ENCODE measurements around the gene PCDHB5. TPM values are rescaled to one million over a fixed set of nuclear protein-coding genes. Genes with fewer than 3 reads are reported as not detected.
A peak's percentile ranks its signal among the peaks of the same experiment; 100 is the strongest.
"Not testable (repeated sequence)": the region's sequence is repeated elsewhere in the genome, so short reads cannot be mapped to it uniquely, and the experiment has no call there.

Gene PCDHB5
- total and polyA plus RNA-seq, 8 donors, result 2.5 to 13.9 (median 11.0) TPM

DNA sequence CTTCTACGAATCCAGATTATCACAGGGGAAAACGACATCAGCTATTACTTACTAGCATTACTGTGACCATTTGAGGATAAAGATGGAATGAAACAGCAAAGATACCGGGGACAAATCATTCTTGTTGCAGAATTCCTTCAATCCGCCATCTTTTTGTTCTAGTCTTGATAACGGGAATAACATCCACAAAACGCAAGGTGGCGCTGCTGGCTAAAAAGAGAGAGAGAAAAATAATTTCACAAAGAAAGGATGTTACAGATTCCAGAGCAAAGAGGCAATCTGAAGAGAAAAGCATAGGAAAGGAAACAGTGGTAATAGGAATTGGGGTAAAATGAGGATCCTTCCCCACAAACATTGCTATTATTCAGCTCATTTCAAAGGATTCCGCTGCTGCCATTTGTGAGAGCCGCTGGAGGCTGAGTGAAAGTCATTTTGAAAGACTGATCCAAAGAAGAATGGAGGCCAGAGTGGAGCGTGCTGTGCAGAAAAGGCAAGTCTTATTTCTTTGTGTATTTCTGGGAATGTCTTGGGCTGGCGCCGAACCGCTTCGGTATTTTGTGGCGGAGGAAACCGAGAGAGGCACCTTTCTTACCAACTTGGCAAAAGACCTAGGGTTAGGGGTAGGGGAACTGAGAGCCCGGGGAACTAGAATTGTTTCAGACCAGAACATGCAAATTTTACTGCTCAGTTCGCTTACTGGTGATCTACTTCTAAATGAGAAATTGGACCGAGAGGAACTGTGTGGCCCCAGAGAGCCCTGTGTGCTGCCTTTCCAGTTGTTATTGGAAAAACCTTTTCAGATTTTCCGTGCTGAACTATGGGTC lies 37.6 kb downstream of the PCDHB5 start, which contains the start of gene PCDHB7:
Gene PCDHB7, plus strand, starts transcription at position 264 of the 824 bp plus-strand sequence. Its CDS starts 192 bp downstream, at position 456.
- H3K4me1 ChIP-seq, result no peaks in the 10 kb centered on the region
- H3K27ac ChIP-seq, result no peak within 1 kb of the TSS
- peak in 1 of 2 donors; percentile 22 for TF ChIP-seq CTCF (IDR thresholded peaks at IDR 0.05)
- H3K27me3 ChIP-seq, result peaks cover 0 to 44% of the 10 kb centered on the region in 2 donors
- no peaks in the 10 kb centered on the region for H3K36me3 ChIP-seq
- intact Hi-C loops (cut with DNase I), result no loop called here
- ATAC-seq (no peak), DNase-seq (peak in 2 of 4 donors; percentile 18 to 47)
- peaks cover 0 to 52% of the 10 kb centered on the region in 2 donors for H3K9me3 ChIP-seq
- no peak within 1 kb of the TSS for H3K4me3 ChIP-seq

DNA sequence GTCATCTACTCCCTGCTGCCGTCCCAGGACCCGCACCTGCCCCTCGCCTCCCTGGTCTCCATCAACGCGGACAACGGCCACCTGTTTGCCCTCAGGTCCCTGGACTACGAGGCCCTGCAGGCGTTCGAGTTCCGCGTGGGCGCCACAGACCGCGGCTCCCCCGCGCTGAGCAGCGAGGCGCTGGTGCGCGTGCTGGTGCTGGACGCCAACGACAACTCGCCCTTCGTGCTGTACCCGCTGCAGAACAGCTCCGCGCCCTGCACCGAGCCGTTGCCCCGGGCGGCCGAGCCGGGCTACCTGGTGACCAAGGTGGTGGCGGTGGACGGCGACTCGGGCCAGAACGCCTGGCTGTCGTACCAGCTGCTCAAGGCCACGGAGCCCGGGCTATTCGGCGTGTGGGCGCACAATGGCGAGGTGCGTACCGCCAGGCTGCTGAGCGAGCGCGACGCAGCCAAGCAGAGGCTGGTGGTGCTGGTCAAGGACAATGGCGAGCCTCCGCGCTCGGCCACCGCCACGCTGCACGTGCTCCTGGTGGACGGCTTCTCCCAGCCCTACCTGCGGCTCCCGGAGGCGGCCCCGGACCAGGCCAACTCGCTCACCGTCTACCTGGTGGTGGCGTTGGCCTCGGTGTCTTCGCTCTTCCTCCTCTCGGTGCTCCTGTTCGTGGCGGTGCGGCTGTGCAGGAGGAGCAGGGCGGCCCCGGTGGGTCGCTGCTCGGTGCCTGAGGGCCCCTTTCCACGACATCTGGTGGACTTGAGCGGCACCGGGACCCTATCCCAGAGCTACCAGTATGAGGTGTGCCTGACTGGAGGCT lies 39.5 kb downstream of the PCDHB5 start:
- H3K4me1 ChIP-seq; intact Hi-C loops (cut with DNase I); H3K4me3 ChIP-seq; ATAC-seq; H3K36me3 ChIP-seq; H3K27ac ChIP-seq: not testable (repeated sequence)
- peaks cover 0 to 53% of the 10 kb centered on the region in 2 donors for H3K27me3 ChIP-seq
- H3K9me3 ChIP-seq, result peaks cover 0 to 58% of the 10 kb centered on the region in 2 donors
- peak in 1 of 4 donors; percentile 77 for DNase-seq

GRCh38 chr5:141175933-141176332 lies 40.9 kb downstream of the PCDHB5 start:
- no peak for TF ChIP-seq CTCF (IDR thresholded peaks at IDR 0.05)
- intact Hi-C loops (cut with DNase I), result no loop called here
- no peak overlapping the region for H3K4me3 ChIP-seq
- DNase-seq (no peak), ATAC-seq (no peak)
- no peak overlapping the region for H3K27ac ChIP-seq
- H3K4me1 ChIP-seq, result no peaks in the 10 kb centered on the region
- no peaks in the 10 kb centered on the region for H3K36me3 ChIP-seq
- peaks cover 0 to 63% of the 10 kb centered on the region in 2 donors for H3K9me3 ChIP-seq
- peaks cover 0 to 60% of the 10 kb centered on the region in 2 donors for H3K27me3 ChIP-seq

- DNase-seq; H3K4me1 ChIP-seq; ATAC-seq; H3K27ac ChIP-seq; H3K36me3 ChIP-seq; H3K4me3 ChIP-seq; intact Hi-C loops (cut with DNase I): not testable (repeated sequence)
- H3K9me3 ChIP-seq, result peaks cover 0 to 67% of the 10 kb centered on the region in 2 donors
- peaks cover 0 to 68% of the 10 kb centered on the region in 2 donors for H3K27me3 ChIP-seq
These were observed 42.7 kb downstream of the PCDHB5 start, which contains the start of gene PCDHB8 for GRCh38 chr5:141177577-141178191. TSS of gene PCDHB8 (plus strand) at chr5:141177790. CDS start at chr5:141178035, 245 bp downstream.

DNA sequence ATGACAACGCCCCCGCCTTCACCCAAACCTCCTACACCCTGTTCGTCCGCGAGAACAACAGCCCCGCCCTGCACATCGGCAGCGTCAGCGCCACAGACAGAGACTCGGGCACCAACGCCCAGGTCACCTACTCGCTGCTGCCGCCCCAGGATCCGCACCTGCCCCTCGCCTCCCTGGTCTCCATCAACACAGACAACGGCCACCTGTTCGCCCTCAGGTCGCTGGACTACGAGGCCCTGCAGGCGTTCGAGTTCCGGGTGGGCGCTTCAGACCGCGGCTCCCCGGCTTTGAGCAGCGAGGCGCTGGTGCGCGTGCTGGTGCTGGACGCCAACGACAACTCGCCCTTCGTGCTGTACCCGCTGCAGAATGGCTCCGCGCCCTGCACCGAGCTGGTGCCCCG lies 44.4 kb downstream of the PCDHB5 start:
- H3K27ac ChIP-seq; H3K36me3 ChIP-seq; H3K4me3 ChIP-seq; DNase-seq; ATAC-seq; H3K4me1 ChIP-seq; intact Hi-C loops (cut with DNase I): not testable (repeated sequence)
- peaks cover 0 to 62% of the 10 kb centered on the region in 2 donors for H3K9me3 ChIP-seq
- H3K27me3 ChIP-seq, result peaks cover 0 to 72% of the 10 kb centered on the region in 2 donors

DNA sequence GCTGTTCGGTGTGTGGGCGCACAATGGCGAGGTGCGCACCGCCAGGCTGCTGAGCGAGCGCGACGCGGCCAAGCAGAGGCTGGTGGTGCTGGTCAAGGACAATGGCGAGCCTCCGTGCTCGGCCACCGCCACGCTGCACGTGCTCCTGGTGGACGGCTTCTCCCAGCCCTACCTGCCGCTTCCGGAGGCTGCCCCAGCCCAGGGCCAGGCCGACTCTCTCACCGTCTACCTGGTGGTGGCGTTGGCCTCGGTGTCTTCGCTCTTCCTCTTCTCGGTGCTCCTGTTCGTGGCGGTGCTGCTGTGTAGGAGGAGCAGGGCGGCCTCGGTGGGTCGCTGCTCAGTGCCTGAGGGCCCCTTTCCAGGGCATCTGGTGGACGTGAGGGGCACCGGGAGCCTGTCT lies 44.9 kb downstream of the PCDHB5 start:
- intact Hi-C loops (cut with DNase I); H3K36me3 ChIP-seq; ATAC-seq; H3K27ac ChIP-seq; H3K4me1 ChIP-seq; H3K4me3 ChIP-seq; DNase-seq: not testable (repeated sequence)
- peaks cover 0 to 72% of the 10 kb centered on the region in 2 donors for H3K27me3 ChIP-seq
- H3K9me3 ChIP-seq, result peaks cover 0 to 62% of the 10 kb centered on the region in 2 donors

Data from left lung (tissue), 10 donors.